GM12878 (cell line): Measurements from ENCODE around the gene C2orf69. TPM values are rescaled to one million over a fixed set of nuclear protein-coding genes. Genes with fewer than 3 reads are reported as not detected.

Source experiments
- BHLHE40 ChIP-seq, 2 experiments: fragments of 450-650 bp in 1 of 2; IDR thresholded peaks; 2 replicates each; pipeline ENCODE4 v1.6.1; 2011 to 2017; ENCODE audit warnings: low read depth in 2 of 2, borderline replicate concordance in 1 of 2, improper control_type of control experiment in 1 of 2, low read length in 1 of 2, mild to moderate bottlenecking in 1 of 2
- BMI1 ChIP-seq: fragments of 450-650 bp; IDR thresholded peaks from 2 replicates; pipeline ENCODE4 v1.6.1; 2016; ENCODE audit warnings: mild to moderate bottlenecking, moderate library complexity, borderline replicate concordance
- DPF2 ChIP-seq: fragments of 450-650 bp; IDR thresholded peaks from 2 replicates; pipeline ENCODE4 v1.6.1; 2017; ENCODE audit warnings: mild to moderate bottlenecking
- ETV6 ChIP-seq, 2 experiments: fragments of 450-650 bp in 1 of 2; IDR thresholded peaks in 1 of 2; conservative IDR thresholded peaks in 1 of 2; 2 replicates each; pipeline ENCODE4 v1.6.1; 2014; ENCODE audit warnings: antibody characterized with exemption in 1 of 2, borderline replicate concordance in 1 of 2, low read depth in 1 of 2, mild to moderate bottlenecking in 1 of 2, moderate library complexity in 1 of 2
- FOXK2 ChIP-seq: fragments of 450-650 bp; IDR thresholded peaks from 2 replicates; pipeline ENCODE4 v1.6.1; 2017; ENCODE audit warnings: mild to moderate bottlenecking, moderate library complexity
- GABPA ChIP-seq: IDR thresholded peaks from 2 replicates; pipeline ENCODE4 v1.6.1; 2014; ENCODE audit warnings: antibody characterized with exemption, low read depth, mild to moderate bottlenecking, inconsistent platforms
- KDM1A ChIP-seq: fragments of 200-600 bp; sonication (generic); IDR thresholded peaks from 2 replicates; pipeline ENCODE4 v1.6.1; 2016; ENCODE audit warnings: borderline replicate concordance
- MEF2A ChIP-seq: IDR thresholded peaks from 2 replicates; pipeline ENCODE4 v1.6.1; 2011; ENCODE audit warnings: low read depth, mild to moderate bottlenecking, low read length, moderate library complexity; ENCODE audit not compliant: insufficient read depth
- NFIC ChIP-seq: IDR thresholded peaks from 2 replicates; pipeline ENCODE4 v1.6.1; 2012; ENCODE audit warnings: low read depth, mild to moderate bottlenecking, inconsistent platforms, low read length, moderate library complexity
- PAX8 ChIP-seq: fragments of 450-650 bp; IDR thresholded peaks from 2 replicates; pipeline ENCODE4 v1.6.1; 2017; ENCODE audit warnings: mild to moderate bottlenecking, moderate library complexity
- PBX3 ChIP-seq: IDR thresholded peaks from 2 replicates; pipeline ENCODE4 v1.6.1; 2011; ENCODE audit warnings: mild to moderate bottlenecking, low read depth, low read length, moderate library complexity; ENCODE audit not compliant: insufficient replicate concordance
- PML ChIP-seq: IDR thresholded peaks from 2 replicates; pipeline ENCODE4 v1.6.1; 2012; ENCODE audit warnings: low read length, inconsistent platforms
- POLR2AphosphoS2 ChIP-seq: IDR thresholded peaks from 2 replicates; pipeline ENCODE4 v1.6.1; 2011; ENCODE audit warnings: low read depth, mild to moderate bottlenecking, low read length, improper control_type of control experiment, moderate library complexity
- RBBP5 ChIP-seq: fragments of 200-600 bp; sonication (generic); conservative IDR thresholded peaks from 2 replicates; pipeline ENCODE4 v1.6.1; 2016
- RELA ChIP-seq: fragments of 450-650 bp; IDR thresholded peaks from 2 replicates; pipeline ENCODE4 v1.8.0; 2014; ENCODE audit warnings: borderline replicate concordance; ENCODE audit not compliant: partially characterized antibody
- RUNX3 ChIP-seq: IDR thresholded peaks from 2 replicates; pipeline ENCODE4 v1.6.1; 2012; ENCODE audit warnings: low read length, inconsistent platforms
- SREBF1 ChIP-seq: IDR thresholded peaks from 2 replicates; pipeline ENCODE4 v1.6.1; 2012; ENCODE audit warnings: mild to moderate bottlenecking, low read length
- SUZ12 ChIP-seq: fragments of 200-600 bp; sonication (generic); IDR thresholded peaks from one replicate; pipeline ENCODE4 v1.6.1; 2018; ENCODE audit warnings: antibody characterized with exemption, mild to moderate bottlenecking; ENCODE audit not compliant: unreplicated experiment
- TBL1XR1 ChIP-seq: IDR thresholded peaks from 2 replicates; pipeline ENCODE4 v1.6.1; 2012; ENCODE audit warnings: low read depth, low read length, improper control_type of control experiment
- TCF3 ChIP-seq: IDR thresholded peaks from 2 replicates; pipeline ENCODE4 v1.6.1; 2012; ENCODE audit warnings: low read depth, mild to moderate bottlenecking, low read length, borderline replicate concordance; ENCODE audit not compliant: insufficient read depth
- ZNF384 ChIP-seq: IDR thresholded peaks from 2 replicates; pipeline ENCODE4 v1.6.1; 2012; ENCODE audit warnings: low read depth, mild to moderate bottlenecking, low read length, improper control_type of control experiment, borderline replicate concordance
- ZNF687 ChIP-seq: fragments of 450-650 bp; IDR thresholded peaks from 2 replicates; pipeline ENCODE4 v1.6.1; 2017; ENCODE audit warnings: mild to moderate bottlenecking, moderate library complexity
- polyA plus RNA-seq, 11 experiments: library from polyadenylated mRNA; depleted of rRNA in 4 of 11; unstranded in 6 of 11; stranded (reverse) in 5 of 11; fragments of >200 nt; fragmentation: Nextera tagmentation in 4 of 11; fragmentation: Illumina TruSeq in 1 of 11; extraction: Ambion mirVana in 4 of 11; extraction: Trizol in 1 of 11; gene quantifications; 1 replicate in 1 of 11; 2 replicates in 10 of 11; pipeline versions ENCODE4 v1.2.1 to v1.2.3, GENCODE V29; 2011 to 2016; ENCODE audit warnings: inconsistent platforms in 2 of 11, missing spikeins in 2 of 11, low read depth in 1 of 11
- total RNA-seq, 4 experiments: library from RNA; depleted of rRNA in 3 of 4; stranded (reverse); fragments of >200 nt in 3 of 4; fragmentation: Illumina TruSeq in 1 of 4; extraction: Trizol in 1 of 4; gene quantifications; 2 replicates each; pipeline versions ENCODE4 v1.2.1 to v1.2.3, GENCODE V29; 2013 to 2021
- TF ChIP-seq, protein P1 (sequence below): IDR thresholded peaks from 2 replicates; pipeline ENCODE4 v1.6.1; 2011; ENCODE audit warnings: low read depth, mild to moderate bottlenecking, low read length, moderate library complexity, borderline replicate concordance; ENCODE audit errors: extremely low read depth
- TF ChIP-seq, protein P2 (sequence below): IDR thresholded peaks from 2 replicates; pipeline ENCODE4 v1.6.1; 2011; ENCODE audit warnings: borderline replicate concordance, low read depth, mild to moderate bottlenecking, moderate library complexity, mixed read lengths, low read length; ENCODE audit not compliant: insufficient read depth; ENCODE audit errors: extremely low read length

Gene C2orf69
- total and polyA plus RNA-seq, 10 of the 15 experiments (the other 5 are each of a cell fraction or from before 2014, with no cell fraction given) = 6.3 to 20.3 (median 11.1) TPM

DNA sequence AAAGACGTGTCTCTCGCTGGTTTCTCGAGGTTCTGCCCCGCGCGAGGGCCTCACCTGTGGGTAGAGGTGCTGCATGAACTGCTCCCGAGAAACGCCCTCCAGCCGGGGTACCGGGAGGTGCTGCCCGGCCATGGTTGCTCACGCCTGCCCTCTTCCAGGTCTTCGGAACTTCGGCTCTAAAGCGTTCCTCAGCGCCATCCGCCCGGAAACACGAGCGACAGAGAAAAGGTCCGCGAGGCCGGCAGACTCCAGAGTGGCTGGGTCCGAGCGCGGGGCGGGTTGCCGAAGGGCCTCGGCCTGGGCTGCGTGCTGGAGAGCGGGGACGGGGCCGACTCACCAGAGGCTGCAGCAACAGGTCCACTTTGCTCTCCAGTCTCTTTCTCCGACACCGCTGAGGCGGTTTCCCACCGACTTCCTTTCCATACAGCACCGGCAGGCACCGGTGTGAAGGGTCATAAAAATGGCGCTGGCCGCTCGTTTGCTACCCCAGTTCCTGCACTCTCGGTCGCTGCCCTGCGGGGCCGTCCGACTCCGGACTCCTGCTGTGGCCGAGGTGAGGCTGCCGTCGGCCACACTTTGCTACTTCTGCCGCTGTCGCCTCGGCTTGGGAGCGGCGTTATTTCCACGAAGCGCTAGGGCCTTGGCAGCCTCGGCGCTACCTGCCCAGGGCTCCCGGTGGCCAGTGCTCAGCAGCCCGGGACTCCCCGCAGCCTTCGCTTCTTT is 44.4 kb downstream of the C2orf69 start, which contains the start of the genes MAIP1 and TYW5 (continued):
- TF ChIP-seq ETV6 (conservative IDR thresholded peaks at IDR 0.05 in 1 of 2, IDR thresholded peaks at IDR 0.05 in 1 of 2; ENCODE audit: borderline replicate concordance in 1 of 2, low read depth in 1 of 2) (peak in 1 of 2 experiments; percentile 62; a peak in 2 of 4 replicates), DPF2 (peak; percentile 77; the same call in 1 of the 2 replicates), PML (peak; percentile 76; the same call in 1 of the 2 replicates), TBL1XR1 (peak; percentile 43; the same call in 1 of the 2 replicates), NFIC (no peak), PAX8 (no peak), ZNF687 (no peak), SUZ12 (no peak), PBX3 (no peak), MEF2A (0 out of 2 replicates have a peak, but pooled peaks have one; percentile 16), TCF3 (peak; percentile 52; the same call in 1 of the 2 replicates), RELA (peak; percentile 63), SREBF1 (peak; percentile 87), RBBP5 (peak; percentile 99), BHLHE40 (IDR thresholded peaks at IDR 0.05; ENCODE audit: borderline replicate concordance in 1 of 2, low read depth in 2 of 2, low read length in 1 of 2) (peak; percentile 33 to 59; a peak in 2 of 4 replicates), GABPA (peak; percentile 93), RUNX3 (peak; percentile 46), POLR2AphosphoS2 (peak; percentile 71; the same call in 1 of the 2 replicates), FOXK2 (peak; percentile 72), KDM1A (no peak), BMI1 (no peak), ZNF384 (no peak)
- TF ChIP-seq, protein P1, sequence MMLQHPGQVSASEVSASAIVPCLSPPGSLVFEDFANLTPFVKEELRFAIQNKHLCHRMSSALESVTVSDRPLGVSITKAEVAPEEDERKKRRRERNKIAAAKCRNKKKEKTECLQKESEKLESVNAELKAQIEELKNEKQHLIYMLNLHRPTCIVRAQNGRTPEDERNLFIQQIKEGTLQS = no peak
- TF ChIP-seq, protein P2, sequence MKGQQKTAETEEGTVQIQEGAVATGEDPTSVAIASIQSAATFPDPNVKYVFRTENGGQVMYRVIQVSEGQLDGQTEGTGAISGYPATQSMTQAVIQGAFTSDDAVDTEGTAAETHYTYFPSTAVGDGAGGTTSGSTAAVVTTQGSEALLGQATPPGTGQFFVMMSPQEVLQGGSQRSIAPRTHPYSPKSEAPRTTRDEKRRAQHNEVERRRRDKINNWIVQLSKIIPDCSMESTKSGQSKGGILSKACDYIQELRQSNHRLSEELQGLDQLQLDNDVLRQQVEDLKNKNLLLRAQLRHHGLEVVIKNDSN = no peak
